Endothelial cell of umbilical vein (primary cell): ENCODE measurements around the gene CHST7.

ENCODE experiments used
- GATA2 ChIP-seq: IDR thresholded peaks from 2 replicates; pipeline ENCODE4 v1.7.0; 2011; ENCODE audit warnings: low read depth, mild to moderate bottlenecking, moderate library complexity, mixed read lengths, low read length; ENCODE audit not compliant: insufficient read length, insufficient read depth
- JUN ChIP-seq: IDR thresholded peaks from 2 replicates; pipeline ENCODE4 v1.6.1; 2011; ENCODE audit warnings: borderline replicate concordance, low read depth; ENCODE audit not compliant: insufficient read length, insufficient read depth

DNA sequence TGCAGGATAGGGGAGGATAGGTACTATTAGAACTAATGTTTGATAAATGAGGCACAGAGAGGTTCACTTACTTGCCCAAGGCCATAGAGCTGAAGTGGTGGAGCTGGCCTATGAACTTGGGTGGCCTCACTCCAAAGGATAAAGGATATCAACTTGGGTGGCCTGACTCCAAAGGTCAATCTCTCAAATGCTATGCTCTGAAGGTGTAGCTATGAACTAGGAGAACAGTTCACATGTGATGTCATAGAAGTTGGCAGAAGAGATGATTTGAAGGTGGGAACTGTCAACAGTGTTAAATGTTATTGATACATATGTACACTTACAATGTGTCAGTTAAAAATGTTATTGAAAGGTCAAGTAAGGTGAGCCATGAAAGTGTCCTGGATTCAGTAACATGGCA is 6.2 kb upstream of the CHST7 start:
- TF ChIP-seq JUN (no peak), GATA2 (no peak)
